ENCODE measurements around the gene FN3K.
"Not testable (repeated sequence)": the region's sequence is repeated elsewhere in the genome, so short reads cannot be mapped to it uniquely, and the experiment has no call there.

Gene FN3K

GRCh38 chr17:82737967-82738877, 2.8 kb downstream of the FN3K start:
- DNase-seq: no peak

- DNase-seq: no peak
These were observed 5.7 kb downstream of the FN3K start for GRCh38 chr17:82740906-82741759.

- DNase-seq: no peak
These were observed 8.2 kb downstream of the FN3K start for GRCh38 chr17:82743344-82744219.

GRCh38 chr17:82744736-82745135, 9.3 kb downstream of the FN3K start:
- not testable (repeated sequence) for DNase-seq

- no peak for DNase-seq
These were observed 10.1 kb downstream of the FN3K start for GRCh38 chr17:82745524-82745923.

- no peak for DNase-seq
These were observed 13.3 kb downstream of the FN3K start for GRCh38 chr17:82748756-82749155.

GRCh38 chr17:82750241-82750908, 15.0 kb downstream of the FN3K start:
- no peak for DNase-seq

GRCh38 chr17:82751171-82751570, 15.8 kb downstream of the FN3K start:
- no peak for DNase-seq

GRCh38 chr17:82751571-82752370, 16.4 kb downstream of the FN3K start, which contains the start of gene TBCD:
Gene TBCD (plus strand): TSS chr17:82752065. CDS start chr17:82752194, 129 bp downstream.
- DNase-seq: peak; percentile 94

GRCh38 chr17:82752371-82753200, 17.2 kb downstream of the FN3K start:
- DNase-seq: no peak

GRCh38 chr17:82753201-82753464, 17.7 kb downstream of the FN3K start:
- no peak for DNase-seq

- DNase-seq: no peak
These were observed 19.1 kb downstream of the FN3K start for GRCh38 chr17:82754297-82755208.

- DNase-seq: no peak
These were observed 20.8 kb downstream of the FN3K start for GRCh38 chr17:82756166-82756565.

- DNase-seq: no peak
These were observed 30.0 kb downstream of the FN3K start for GRCh38 chr17:82765371-82765770.

- peak; percentile 26 for DNase-seq
These were observed 31.8 kb downstream of the FN3K start for GRCh38 chr17:82767041-82767754.

- DNase-seq: no peak
These were observed 33.6 kb downstream of the FN3K start for GRCh38 chr17:82769041-82769440.

- DNase-seq: no peak
These were observed 36.6 kb downstream of the FN3K start for GRCh38 chr17:82772026-82772425.

- DNase-seq: not testable (repeated sequence)
These were observed 39.0 kb downstream of the FN3K start for GRCh38 chr17:82774456-82774855.

Measured in T-helper 9 cell (primary cell).